Epidermal melanocyte (primary cell): Measurements from ENCODE around the gene NAV2.
"Not testable (repeated sequence)": the region's sequence is repeated elsewhere in the genome, so short reads cannot be mapped to it uniquely, and the experiment has no call there.

Experiments used
- DNase-seq: peaks from one replicate; pipeline ENCODE4 v3.0.0; 2011; ENCODE audit warnings: low spot score; ENCODE audit not compliant: insufficient read length

NAV2 gene

DNA sequence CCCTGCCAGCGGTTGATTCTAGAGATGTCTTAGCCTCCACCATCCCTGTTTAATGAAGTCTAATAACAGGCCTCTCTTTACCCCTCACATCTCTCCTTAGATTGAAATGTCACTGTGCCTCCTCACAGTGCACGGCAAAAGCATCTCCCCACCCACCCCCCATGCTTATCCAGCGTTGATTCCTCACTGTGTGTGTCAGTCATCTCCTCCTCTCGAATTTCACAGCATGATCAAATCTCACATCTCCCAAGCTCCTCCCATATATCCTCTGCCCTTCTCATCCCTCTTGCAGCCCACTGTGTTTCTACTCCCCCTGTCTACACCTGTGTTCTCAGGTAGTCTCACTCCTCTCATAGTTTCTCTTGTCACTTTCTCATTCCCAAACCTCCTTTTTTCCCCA lies 363.0 kb downstream of the NAV2 start:
- no peak for DNase-seq

DNA sequence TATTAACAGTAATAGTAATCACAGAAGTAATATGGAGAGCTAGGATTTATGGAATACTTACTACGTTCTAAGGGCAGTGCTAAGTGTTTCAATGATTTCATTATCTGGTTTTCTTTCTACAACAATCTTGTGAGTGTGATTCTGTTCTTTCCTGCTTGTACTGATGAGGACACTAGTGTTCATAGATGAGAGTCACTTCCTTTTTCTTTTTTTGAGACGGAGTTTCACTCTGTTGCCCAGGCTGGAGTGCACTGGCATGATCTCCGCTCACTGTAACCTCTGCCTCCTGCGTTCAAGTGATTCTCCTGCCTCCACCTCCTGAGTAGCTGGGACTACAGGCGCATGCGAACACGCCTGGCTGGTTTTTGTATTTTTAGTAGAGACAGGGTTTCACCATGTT lies 366.2 kb downstream of the NAV2 start:
- no peak for DNase-seq

DNA sequence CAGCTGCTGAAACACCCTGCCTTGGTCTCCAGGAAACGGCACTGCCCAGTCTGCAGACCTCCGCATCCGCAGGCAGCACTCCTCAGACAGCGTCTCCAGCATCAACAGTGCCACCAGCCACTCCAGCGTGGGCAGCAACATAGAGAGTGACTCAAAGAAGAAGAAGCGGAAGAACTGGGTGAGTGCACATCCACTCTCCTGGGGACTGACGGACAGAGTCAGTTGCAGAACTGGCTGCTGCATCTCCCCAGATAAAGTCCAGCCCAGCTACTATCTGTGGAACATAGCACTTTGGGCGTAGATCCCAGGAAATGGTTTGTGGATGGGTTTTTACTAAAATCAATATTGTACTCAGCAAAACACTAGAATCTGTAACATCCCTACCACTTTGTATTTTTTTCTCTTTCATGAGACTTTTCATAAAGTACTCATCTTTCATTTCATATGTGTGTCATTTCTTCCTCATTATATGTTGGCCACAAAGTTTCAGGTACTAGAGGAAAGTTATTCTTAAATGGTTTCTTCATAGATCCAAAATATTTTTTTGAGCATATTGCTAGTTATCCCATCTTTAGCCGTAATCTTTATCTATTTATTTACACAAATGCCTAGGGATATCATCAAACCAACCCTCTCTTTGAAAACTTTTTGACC lies 367.5 kb downstream of the NAV2 start:
- no peak for DNase-seq

DNA sequence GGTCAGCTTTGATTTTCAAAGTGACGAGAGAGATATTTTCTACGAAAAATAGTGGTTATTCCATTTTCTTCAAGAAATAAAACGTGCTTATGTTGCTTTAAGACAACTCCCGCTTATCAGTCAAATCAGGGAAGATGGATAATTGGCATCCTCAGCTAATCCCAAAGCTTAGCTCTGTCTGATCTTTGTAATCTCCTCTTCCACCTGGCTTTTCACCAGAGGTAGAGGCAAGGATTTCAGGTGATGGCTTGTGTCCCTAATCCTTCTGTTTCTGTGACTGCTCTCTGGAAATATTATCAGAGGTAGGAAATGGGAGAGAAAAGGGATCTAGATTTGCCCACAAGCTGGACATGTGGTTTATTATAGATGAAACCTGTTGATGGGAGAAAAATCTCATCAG lies 368.7 kb downstream of the NAV2 start:
- DNase-seq, result no peak

DNA sequence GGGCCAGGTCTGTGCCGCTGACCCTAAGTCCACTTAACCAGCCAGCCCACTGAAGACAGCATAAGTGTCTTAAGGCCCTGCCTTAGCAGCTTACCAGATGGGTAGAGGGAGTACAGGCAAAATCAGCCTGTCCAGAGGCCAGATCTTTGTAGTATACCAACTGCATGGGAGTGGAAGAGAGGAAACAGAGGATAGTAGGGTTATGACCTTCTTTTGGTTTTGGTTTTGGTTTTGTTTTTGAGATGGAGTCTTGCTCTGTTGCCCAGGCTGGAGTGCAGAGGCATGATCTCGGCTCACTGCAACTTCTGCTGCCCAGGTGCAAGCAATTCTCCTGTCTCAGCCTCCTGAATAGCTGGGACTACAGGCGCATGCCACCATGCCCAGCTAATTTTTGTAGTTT lies 371.2 kb downstream of the NAV2 start:
- not testable (repeated sequence) for DNase-seq

DNA sequence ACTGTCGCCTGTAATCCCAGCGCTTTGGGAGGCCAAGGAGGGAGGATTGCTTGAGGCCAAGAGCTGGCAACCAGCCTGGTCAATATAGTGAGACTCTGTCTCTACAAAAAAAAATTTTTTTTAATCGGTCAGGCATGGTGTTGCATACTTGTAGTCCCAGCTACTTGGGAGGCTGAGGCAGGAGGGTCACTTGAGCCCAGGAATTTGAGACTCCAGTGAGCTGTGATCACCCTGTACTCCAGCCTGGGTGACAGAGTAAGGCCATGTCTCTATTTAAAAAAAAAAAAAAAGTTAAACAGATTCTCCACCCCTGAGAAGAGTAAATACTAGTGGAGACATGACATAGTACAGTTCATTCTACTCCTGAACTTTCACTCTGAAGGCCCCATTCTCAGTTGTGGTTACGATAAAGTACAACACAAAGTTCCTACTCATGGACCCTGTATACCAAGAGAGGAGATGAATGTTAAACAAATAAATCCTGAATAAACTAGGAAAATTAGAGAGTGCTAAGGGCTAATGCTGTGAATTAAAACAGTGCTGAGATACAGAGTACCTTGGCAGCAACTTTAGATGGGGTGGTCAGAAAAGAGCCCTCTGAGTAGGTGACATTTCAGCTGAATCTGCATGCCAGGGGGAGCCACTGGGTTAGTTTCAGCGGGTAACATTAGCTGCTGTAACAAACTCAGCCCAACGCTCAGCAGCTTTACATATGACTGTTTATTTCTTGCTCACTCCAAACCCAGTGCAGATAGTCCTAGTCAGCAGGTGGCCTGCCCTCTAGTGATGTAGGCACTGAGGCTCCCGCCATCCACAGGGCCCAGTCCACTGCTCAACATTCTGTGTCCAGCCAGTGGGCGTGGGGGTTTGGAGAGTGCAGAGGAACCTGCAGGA lies 372.5 kb downstream of the NAV2 start:
- DNase-seq, result no peak

DNA sequence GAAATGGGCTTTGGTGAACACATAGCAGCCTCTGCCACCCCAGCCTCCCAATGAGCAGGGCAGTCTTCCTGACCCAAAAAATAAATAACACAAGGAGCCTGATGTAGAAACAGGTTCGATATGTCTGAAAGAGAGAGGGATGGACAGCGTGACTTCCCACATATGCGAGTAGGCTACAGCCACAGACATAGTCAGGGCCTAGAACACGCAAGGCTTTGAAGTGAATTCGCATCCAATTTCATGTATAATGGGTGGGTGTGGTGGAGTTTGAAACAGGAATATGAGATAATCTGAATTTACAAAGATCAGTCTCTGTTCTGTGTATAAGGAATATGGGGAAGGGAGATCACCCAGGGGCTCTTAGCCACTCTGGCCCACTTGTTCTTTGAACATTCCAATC lies 373.3 kb downstream of the NAV2 start:
- no peak for DNase-seq

DNA sequence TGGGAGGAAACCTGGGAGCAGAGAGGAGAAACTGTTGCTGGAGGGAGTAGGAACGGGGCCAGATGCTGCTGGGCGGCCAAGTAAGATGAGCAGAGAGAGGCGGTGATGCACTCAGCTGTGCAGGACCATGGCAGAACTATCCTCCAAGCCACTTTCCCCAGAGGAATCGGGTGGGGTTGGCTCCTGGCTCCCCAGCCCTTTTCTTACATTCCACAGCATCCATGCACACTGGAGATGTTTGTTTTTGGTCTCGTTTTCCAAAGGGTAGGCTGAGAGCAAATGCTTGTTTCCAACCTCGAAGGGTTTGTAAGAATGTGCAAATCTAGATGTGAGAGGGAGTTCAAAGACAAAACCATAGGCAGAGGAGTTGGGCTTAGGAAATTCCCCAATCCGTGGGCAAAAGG lies 374.5 kb downstream of the NAV2 start:
- no peak for DNase-seq

DNA sequence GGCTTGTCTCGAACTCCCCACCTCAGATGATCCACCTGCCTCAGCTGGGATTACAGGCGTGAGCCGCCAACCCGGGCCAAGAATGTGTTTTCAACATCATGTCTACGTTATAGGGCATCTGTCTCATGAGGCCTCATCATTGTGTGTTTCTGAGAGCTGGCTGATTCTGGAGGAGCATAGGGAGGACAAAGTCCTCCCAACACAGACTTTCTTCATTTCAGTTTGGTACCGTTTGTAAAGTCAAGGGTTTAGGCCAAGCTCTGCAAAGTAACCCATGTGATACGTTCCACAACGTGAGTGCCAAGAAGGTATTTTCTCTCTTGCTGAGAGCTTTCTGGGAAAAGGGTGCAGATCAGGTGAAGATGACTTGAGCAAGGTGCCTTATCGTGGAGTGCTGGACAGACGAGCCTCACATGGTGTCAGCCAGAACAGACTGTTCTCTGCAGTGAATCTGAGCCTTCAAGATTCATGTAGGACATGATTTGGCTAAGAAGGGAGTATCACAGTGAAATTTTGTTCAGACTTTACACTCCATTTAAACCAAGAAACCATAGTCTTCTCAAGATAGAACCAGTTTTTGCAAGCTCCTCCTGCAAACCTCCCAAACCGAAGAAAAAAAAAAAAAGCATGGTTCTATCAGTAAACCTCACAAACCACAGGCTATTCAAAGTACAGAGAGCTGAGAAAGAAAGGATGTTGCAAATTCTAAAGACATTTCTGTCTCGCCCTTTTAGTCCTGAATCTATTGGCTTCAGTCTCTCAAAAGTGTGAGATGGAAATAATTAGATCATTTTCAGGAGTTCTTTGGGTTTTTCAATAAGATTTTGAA lies 376.0 kb downstream of the NAV2 start:
- DNase-seq, result no peak

DNA sequence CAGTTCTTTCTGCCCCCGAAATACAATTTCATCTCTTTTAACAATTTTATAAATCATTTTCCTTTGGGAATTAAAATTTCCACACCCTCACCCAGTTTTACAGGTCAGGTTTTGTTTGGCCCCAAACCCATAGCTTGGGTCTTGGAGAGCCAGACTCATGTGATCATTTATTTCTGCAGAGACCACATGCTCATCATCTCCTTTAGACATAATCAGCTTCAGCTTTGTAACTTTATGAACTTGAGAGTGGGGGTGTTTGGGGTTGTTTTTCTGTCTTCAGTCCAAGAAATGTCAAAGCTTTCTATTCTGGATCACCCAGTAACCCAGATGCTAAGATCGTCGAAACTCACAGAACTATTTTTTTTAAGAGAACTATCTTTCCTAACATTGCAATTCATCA lies 376.7 kb downstream of the NAV2 start:
- no peak for DNase-seq

DNA sequence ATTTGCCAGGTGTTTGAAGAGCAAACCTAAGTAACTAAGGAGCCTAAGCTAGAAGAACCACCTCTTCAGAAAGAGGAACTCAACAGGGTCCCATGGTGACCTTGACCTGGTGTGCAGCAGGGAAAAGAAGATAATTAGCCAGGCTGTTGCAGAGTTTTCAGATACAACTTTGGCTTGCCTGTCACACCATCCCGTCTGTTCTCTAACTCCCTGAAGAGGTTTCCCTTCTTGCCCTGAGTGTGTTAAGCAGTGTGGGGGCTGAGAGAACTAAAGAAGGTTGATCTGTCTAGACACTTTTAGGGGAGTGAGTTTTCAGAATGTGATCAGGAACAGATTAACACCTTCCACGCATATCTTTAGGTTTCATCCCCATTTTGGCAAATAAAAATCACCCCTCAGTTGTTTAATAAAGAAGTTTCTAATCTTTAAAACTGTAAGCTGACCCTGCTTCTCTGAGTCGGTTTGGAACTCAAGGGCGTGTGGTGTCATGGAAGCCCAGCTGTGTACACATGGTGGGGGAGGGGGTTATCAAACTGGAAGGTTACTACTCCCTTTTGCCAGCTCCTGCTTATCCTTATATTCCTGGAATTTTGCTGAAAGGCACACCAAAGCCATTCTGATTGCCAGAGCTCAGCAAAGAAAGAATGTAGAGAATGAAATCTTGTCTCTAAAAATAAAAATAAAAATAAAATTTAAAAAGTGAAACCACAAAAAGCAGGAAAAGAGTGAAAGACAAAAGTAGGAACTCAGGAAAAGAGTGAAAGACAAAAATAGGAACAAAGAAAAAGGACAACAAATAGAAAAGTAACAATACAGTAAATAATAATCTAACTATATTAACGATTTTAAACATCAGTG lies 377.4 kb downstream of the NAV2 start:
- no peak for DNase-seq

DNA sequence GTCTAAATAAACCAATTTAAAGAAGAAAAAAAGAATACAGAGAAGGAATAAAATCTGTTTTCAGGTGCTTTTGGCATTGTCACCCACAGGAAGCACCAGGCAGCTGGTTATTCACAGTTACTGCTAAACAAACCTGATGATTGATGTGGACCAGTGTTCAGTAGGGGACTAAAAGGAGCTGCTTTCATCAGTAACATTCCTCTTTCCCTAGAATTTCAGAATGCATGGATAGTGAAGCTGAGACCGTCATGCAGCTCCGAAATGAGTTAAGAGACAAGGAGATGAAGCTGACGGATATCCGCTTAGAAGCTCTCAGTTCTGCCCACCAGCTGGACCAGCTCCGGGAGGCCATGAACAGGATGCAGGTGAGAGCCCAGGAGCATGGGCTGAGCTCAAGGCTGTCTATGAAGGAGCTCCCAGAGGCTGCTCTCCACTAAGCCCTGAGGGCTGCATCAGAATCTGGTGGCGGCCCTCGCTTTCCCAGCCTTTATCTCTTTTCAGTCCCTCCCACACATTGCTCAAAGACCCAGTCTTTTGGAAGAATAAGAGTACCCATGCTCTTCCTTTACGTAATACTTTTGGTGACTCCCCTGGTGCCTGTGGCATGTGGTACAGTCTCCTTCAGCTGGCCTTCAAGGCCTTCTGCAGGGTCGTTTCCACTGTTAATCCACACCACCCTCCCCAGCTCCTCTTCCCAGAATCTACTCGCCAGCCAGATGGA lies 378.2 kb downstream of the NAV2 start:
- DNase-seq, result no peak

DNA sequence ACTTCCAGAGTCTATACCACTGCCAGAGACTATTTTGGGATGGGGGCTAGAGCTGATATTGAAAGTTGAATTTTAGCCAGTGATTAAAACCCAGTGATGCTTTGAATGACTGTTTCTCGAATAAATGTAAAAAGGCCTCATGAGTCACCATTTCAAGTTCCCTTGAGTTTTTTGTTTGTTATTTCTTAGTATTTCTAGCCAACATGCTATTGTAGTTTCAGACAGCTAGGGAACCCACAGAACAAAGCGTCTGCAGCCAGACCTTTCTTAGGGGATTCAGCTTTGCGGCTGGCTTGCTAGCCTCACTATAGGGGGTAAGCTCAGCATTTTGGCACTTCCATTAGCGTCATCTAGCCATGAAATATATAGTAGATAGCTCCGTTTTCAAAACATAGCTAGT lies 381.1 kb downstream of the NAV2 start:
- DNase-seq, result no peak

DNA sequence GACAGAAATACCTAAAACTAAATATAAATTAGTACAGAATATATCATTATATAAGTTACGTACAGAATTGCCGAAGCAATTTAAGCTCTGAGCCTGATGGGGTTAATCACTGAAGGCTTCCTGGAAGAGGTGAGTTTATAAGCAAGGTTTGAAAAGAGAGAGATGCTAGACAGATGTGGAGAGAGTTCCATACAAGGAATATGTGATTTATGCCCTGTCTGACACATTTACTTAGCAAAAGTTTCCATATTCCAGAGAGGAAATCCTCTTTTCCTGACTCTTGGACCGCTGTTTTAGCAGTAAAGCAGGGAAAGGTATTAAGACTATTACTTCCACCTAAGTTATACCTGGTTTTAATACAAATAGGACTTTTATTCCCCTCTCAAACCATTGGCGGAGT lies 382.6 kb downstream of the NAV2 start:
- no peak for DNase-seq

DNA sequence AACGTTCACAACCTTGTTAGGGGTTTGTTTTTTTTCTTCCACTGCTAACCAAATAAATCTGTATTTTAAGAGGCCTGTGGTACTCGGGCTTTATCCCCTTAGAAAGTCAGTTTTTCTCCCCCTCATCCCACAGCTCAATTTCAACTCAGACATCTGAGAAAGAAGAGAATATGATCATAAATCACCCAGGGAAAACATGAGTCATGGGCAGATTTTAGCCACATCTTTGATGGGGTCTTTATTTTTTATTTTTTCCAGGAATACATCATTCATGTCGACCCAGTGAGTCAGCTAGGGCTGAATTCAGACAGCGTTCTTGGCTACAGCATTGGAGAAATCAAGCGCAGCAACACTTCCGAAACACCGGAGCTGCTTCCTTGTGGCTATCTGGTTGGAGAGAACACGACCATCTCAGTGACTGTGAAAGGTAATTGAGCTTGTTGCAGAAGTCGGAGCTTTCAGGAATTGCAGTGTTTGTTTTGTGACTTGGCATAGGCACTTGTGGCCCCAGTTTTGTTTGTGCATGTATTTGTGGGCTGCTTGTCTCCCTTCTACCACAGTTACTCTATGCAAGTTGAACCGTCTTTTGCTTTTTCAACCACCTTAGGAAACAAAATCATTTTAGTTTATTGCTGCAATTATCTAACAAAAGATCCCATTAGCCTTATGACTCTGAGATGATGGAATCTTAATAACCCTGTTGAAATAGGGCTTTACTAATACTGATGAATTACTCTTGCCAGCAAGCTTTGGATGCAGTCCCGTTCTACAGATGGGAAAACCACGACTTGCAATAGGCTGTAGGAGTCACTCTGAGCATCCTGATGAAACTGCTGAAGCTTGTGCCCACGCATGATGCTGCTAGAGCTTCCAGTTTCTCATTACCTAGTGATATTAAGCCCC lies 384.9 kb downstream of the NAV2 start:
- DNase-seq, result no peak

DNA sequence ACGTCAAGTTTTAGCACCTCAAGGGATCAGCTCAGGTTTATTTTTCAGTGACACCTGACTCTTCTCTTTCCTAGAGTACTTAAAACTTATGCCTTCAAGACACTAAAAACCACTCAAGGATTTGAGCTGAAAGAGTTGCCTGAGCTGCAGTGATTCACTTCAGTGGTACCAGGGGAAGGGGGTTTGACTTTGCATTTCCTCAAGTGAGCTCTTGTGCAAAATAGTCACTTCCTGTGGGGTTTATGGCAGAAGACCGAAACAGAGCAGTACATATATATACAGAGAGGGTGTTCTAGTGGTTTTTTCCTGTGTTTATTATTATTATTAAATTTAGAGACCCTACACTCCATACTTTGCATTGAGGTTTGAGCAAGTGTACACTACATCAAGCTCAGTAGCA lies 386.9 kb downstream of the NAV2 start:
- DNase-seq, result no peak

DNA sequence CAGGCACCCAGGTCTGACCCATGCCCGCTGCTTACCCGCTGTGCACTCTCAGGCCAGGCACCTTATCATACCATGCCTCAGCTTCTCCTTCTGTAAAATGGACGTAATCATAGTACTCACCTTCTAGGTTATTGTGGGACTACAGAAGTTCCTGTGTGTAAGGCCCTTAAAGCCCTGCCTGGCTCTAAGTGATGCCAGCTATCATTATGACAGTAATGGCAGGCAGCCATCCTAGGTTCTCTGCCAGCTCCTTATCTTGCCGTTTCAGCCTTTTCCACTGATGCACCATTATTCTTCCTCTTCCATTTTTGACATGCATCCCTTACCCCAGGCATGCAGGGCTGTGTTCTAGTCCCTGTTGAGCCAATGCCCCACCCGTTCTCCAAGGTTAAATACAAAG lies 389.8 kb downstream of the NAV2 start:
- DNase-seq, result no peak

DNA sequence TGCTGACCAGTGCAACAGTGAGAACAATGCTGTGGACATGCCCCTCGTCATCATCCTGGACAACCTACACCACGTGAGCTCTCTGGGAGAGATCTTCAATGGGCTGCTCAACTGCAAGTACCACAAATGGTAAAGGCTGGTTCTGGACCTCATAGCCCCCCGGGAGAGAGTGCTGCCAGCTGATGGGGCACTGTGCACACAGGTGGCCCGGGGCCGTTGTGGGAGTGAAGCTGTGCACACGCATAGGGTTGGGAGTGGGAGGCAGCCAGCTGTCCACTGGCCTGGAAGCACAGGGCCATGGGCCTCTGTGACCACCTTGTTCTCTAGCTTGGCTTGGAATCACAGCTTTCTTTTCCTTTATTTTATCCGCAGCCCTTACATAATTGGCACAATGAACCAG lies 390.6 kb downstream of the NAV2 start:
- no peak for DNase-seq

DNA sequence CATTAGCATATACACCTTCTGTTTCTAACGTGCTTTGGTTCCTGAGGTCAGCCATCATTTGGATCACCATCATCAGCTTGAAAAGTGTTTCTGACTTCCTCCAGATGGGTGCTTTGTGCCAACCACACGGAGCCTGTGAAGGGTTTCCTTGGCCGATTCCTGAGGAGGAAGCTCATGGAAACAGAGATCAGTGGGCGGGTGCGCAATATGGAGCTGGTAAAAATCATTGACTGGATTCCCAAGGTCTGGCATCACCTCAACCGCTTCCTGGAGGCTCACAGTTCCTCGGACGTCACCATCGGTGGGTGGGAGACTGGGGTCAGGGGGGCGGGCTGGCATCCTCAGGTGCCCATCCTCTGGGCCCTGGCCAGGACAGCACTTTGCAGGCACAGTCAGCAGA lies 392.8 kb downstream of the NAV2 start:
- no peak for DNase-seq
